ENCODE results near the gene SCO1.
"Not testable (repeated sequence)": the region's sequence is repeated elsewhere in the genome, so short reads cannot be mapped to it uniquely, and the experiment has no call there.

Gene SCO1

DNA sequence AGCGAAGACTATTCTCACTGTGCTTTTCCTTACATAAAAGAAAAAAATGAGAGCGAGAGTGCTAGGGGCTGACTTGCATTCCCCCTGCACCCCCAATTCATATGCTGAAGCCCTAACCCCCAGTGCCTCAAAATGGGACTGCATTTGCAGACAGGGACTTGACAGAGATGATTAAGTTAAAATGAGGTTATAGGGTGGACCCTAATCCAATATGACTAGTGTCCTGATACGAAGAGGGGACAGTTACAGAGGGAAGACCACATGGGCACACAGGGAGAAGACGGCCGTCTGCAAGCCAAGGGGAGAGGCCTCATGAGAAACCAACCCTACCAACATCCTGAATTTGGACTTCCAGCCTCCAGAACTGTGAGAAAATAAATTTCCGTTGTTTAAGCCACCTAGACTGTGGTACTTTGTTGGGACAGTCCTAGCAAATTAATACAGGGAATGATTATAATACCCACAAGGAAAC, 34.1 kb upstream of the SCO1 start:
- Histone ChIP-seq H2AFZ (ENCODE audit: low read depth, low read length) (no peak overlapping the region), H3K9ac (ENCODE audit: low read depth, low read length) (no peak overlapping the region), H3K27ac (ENCODE audit: low read length) (no peak overlapping the region), H3K9me3 (ENCODE audit: insufficient read depth, low read length, severe bottlenecking) (no peaks in the 10 kb centered on the region), H3K4me3 (ENCODE audit: low read depth in 1 of 2, low read length in 2 of 2) (no peak overlapping the region), H3K36me3 (ENCODE audit: insufficient read depth, low read length) (no peaks in the 10 kb centered on the region), H3K27me3 (ENCODE audit: insufficient read depth, low read length, poor library complexity) (peaks cover 3% of the 10 kb centered on the region), H3K4me2 (ENCODE audit: insufficient read depth, low read length) (no peak overlapping the region), H3K4me1 (ENCODE audit: insufficient read depth, low read length) (no peaks in the 10 kb centered on the region), H4K20me1 (ENCODE audit: insufficient read depth, low read length) (no peaks in the 10 kb centered on the region), H3K79me2 (ENCODE audit: insufficient read depth, low read length) (no peaks in the 10 kb centered on the region)
- TF ChIP-seq, protein P1, sequence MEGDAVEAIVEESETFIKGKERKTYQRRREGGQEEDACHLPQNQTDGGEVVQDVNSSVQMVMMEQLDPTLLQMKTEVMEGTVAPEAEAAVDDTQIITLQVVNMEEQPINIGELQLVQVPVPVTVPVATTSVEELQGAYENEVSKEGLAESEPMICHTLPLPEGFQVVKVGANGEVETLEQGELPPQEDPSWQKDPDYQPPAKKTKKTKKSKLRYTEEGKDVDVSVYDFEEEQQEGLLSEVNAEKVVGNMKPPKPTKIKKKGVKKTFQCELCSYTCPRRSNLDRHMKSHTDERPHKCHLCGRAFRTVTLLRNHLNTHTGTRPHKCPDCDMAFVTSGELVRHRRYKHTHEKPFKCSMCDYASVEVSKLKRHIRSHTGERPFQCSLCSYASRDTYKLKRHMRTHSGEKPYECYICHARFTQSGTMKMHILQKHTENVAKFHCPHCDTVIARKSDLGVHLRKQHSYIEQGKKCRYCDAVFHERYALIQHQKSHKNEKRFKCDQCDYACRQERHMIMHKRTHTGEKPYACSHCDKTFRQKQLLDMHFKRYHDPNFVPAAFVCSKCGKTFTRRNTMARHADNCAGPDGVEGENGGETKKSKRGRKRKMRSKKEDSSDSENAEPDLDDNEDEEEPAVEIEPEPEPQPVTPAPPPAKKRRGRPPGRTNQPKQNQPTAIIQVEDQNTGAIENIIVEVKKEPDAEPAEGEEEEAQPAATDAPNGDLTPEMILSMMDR (IDR thresholded peaks at IDR 0.05; ENCODE audit: borderline replicate concordance, extremely low read depth, low read length, poor library complexity, severe bottlenecking), result no peak
- no peak for TF ChIP-seq EZH2 (IDR thresholded peaks at IDR 0.05; ENCODE audit: borderline replicate concordance, low read depth, low read length, severe bottlenecking)
- no peak for DNase-seq
- ATAC-seq (ENCODE audit: insufficient read depth, low read depth), result no peak

DNA sequence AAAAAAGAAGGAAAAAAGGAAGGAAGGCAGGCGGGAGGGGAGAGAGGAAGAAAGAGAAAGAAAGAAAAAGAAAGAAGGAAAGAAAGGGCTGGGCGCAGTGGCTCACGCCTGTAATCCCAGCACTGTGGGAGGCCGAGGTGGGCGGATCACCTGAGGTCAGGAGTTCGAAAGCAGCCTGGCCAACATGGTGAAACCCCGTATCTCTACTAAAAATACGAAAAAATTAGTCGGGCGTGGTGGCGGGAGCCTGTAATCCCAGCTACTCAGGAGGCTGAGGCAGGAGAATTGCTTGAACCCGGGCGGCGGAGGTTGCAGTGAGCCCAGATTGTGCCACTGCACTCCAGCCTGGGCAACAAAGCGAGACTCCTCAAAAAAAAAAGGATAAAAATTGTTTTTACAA, 32.9 kb upstream of the SCO1 start:
- not testable (repeated sequence) for H3K27me3 ChIP-seq (ENCODE audit: insufficient read depth, low read length, poor library complexity); H3K27ac ChIP-seq (ENCODE audit: low read length); H3K4me2 ChIP-seq (ENCODE audit: insufficient read depth, low read length)

DNA sequence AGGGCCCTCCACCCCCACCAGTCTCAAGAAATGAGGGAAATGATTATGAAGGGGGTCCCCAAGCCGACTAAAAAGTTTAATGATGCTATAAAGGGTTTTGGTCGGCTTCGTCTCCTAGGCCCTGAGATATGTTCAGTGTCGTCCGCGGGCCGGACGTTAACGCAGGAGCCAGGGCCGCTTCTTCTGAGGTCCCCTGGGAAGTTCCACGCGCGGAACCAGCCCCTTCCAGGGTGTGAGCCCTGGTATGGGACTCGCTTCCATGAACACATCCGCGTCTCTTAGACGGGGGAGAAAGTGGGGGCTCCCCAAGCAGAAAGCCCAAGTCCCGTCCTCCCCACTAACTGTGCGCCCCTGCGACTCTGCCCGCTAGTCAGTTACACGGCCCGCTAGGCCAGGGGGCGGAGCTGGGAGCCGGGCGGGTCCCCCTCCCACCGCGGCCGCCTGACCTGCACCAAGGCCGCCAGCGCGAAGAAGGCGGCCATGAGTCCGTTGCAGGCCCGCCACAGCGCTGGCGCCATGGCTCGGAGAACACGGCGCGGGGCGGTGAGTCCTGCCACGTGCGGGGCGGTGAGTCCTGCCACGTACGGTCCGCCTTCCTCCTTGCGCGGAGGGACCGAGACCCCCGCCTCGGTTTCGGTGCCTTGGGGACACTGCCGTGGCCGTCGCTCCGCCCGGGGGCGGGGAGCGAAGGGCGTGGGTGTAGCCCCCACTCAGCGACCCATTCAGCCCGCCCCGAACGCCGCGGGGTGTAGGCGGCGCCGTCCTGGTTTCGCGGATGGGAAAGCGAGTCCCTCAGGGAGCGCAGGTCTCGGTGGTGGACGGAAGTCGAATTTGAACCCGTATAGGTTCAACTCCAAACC, 32.2 kb upstream of the SCO1 start, which contains the start of gene TMEM220:
TMEM220 (minus strand) TSS at position 690 of the 860 bp plus-strand sequence; CDS start at position 518, 172 bp downstream.
- Histone ChIP-seq H3K9ac (ENCODE audit: low read depth, low read length) (no peak within 1 kb of the TSS), H3K4me2 (ENCODE audit: insufficient read depth, low read length) (no peak within 1 kb of the TSS), H3K27me3 (ENCODE audit: insufficient read depth, low read length, poor library complexity) (peaks cover 3% of the 10 kb centered on the region), H3K4me3 (ENCODE audit: low read depth in 1 of 2, low read length in 2 of 2) (no peak within 1 kb of the TSS), H4K20me1 (ENCODE audit: insufficient read depth, low read length) (no peaks in the 10 kb centered on the region), H3K4me1 (ENCODE audit: insufficient read depth, low read length) (no peaks in the 10 kb centered on the region), H3K27ac (ENCODE audit: low read length) (no peak within 1 kb of the TSS), H3K36me3 (ENCODE audit: insufficient read depth, low read length) (no peaks in the 10 kb centered on the region), H3K79me2 (ENCODE audit: insufficient read depth, low read length) (no peaks in the 10 kb centered on the region), H2AFZ (ENCODE audit: low read depth, low read length) (no peak within 1 kb of the TSS), H3K9me3 (ENCODE audit: insufficient read depth, low read length, severe bottlenecking) (no peaks in the 10 kb centered on the region)
- ATAC-seq (ENCODE audit: insufficient read depth, low read depth), result no peak
- TF ChIP-seq, protein P1 (IDR thresholded peaks at IDR 0.05; ENCODE audit: borderline replicate concordance, extremely low read depth, low read length, poor library complexity, severe bottlenecking), result no peak
- TF ChIP-seq EZH2 (IDR thresholded peaks at IDR 0.05; ENCODE audit: borderline replicate concordance, low read depth, low read length, severe bottlenecking), result no peak
- DNase-seq, result no peak

More for the DNA sequence above, 32.9 kb upstream of the SCO1 start:
- H4K20me1 ChIP-seq (ENCODE audit: insufficient read depth, low read length); H3K4me3 ChIP-seq (ENCODE audit: low read depth in 1 of 2, low read length in 2 of 2); H2AFZ ChIP-seq (ENCODE audit: low read depth, low read length); H3K79me2 ChIP-seq (ENCODE audit: insufficient read depth, low read length); ATAC-seq (ENCODE audit: insufficient read depth, low read depth); H3K36me3 ChIP-seq (ENCODE audit: insufficient read depth, low read length); DNase-seq; H3K9ac ChIP-seq (ENCODE audit: low read depth, low read length); H3K4me1 ChIP-seq (ENCODE audit: insufficient read depth, low read length); H3K9me3 ChIP-seq (ENCODE audit: insufficient read depth, low read length, severe bottlenecking): not testable (repeated sequence)

DNA sequence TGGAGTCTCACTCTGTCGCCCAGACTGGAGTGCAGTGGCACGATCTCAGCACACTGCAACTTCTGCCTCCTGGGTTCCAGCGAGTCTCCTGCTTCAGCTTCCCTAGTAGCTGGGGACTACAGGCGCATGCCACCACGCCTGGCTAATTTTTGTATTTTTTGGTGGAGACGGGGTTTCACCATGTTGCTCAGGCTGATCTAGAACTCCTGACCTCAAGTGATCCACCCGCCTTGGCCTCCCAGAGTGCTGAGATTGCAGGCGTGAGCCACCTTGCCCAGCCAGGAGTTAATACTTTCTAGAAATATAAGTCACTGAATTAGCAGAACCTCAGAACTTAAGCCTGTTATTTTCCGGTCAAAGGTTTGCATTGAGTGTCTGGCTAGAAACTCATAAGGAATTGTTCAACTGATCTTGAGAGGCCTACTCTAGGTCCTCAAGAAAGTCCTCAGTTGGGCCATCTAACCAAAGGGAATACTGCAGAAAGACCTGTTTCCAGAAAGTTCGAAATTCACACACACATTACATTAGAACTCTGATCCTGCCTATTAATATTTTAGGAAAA, 31.1 kb upstream of the SCO1 start:
- H3K4me2 ChIP-seq (ENCODE audit: insufficient read depth, low read length), result no peak overlapping the region

More for the DNA sequence above, 31.1 kb upstream of the SCO1 start:
- ATAC-seq (ENCODE audit: insufficient read depth, low read depth), result no peak
- H3K9me3 ChIP-seq (ENCODE audit: insufficient read depth, low read length, severe bottlenecking), result no peaks in the 10 kb centered on the region
- no peaks in the 10 kb centered on the region for H3K79me2 ChIP-seq (ENCODE audit: insufficient read depth, low read length)
- H3K4me1 ChIP-seq (ENCODE audit: insufficient read depth, low read length), result no peaks in the 10 kb centered on the region
- no peak overlapping the region for H3K4me3 ChIP-seq (ENCODE audit: low read depth in 1 of 2, low read length in 2 of 2)
- H3K36me3 ChIP-seq (ENCODE audit: insufficient read depth, low read length), result no peaks in the 10 kb centered on the region
- H4K20me1 ChIP-seq (ENCODE audit: insufficient read depth, low read length), result no peaks in the 10 kb centered on the region
- no peak for DNase-seq
- H2AFZ ChIP-seq (ENCODE audit: low read depth, low read length), result no peak overlapping the region
- TF ChIP-seq, protein P1 (IDR thresholded peaks at IDR 0.05; ENCODE audit: borderline replicate concordance, extremely low read depth, low read length, poor library complexity, severe bottlenecking), result no peak
- TF ChIP-seq EZH2 (IDR thresholded peaks at IDR 0.05; ENCODE audit: borderline replicate concordance, low read depth, low read length, severe bottlenecking), result no peak
- no peak overlapping the region for H3K9ac ChIP-seq (ENCODE audit: low read depth, low read length)
- H3K27ac ChIP-seq (ENCODE audit: low read length), result no peak overlapping the region
- H3K27me3 ChIP-seq (ENCODE audit: insufficient read depth, low read length, poor library complexity), result no peaks in the 10 kb centered on the region

Measured in DND-41 (cell line).